Measurements from ENCODE around the gene DUSP3. TPM values are rescaled to one million over a fixed set of nuclear protein-coding genes. Genes with fewer than 3 reads are reported as not detected.

Gene DUSP3
- total and polyA plus RNA-seq, 10 of the 15 experiments (the other 5 are each of a cell fraction or from before 2014, with no cell fraction given) = 1.5 to 12.1 (median 3.8) TPM

DNA sequence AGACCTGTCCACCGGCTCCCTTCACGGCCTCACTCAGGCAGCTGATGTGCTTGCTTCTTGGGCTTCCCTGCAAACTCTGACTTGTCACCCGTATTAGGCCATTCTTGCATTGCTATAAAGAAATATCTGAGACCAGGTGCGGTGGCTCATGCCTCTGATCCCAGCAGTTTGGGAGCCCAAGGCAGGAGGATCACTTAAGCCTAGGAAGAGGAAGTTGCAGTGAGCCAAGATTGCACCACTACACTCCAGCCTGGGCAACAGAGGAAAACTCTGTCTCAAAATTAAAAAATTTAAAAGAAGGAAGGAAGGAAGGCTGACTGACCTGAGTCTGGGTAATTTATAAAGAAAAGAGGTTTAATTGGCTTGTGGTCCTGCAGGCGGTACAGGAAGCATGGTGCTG lies 37.1 kb downstream of the DUSP3 start:
- BruUV-seq (replicated peaks) = no TSS peak
- no peaks in the 10 kb centered on the region for H3K36me3 ChIP-seq (ENCODE audit: control insufficient read depth in 2 of 2, insufficient read depth in 2 of 2, low read length in 1 of 2)
- WGBS (ENCODE audit: insufficient coverage, insufficient replicate concordance, low lambda C conversion rate, missing lambda C conversion rate) = 28% methylated on average over 5 of the region's 5 CpGs
- DNase-seq (ENCODE audit: low read depth, low spot score) (no peak), FAIRE-seq (no peak), ATAC-seq (no peak)
- H3K79me2 ChIP-seq (ENCODE audit: control insufficient read depth, insufficient read depth, low read length) = no peaks in the 10 kb centered on the region
- no peak overlapping the region for H3K9ac ChIP-seq (ENCODE audit: control insufficient read depth, insufficient read depth, low read length)
- intact Hi-C loops (cut with micrococcal nuclease; ENCODE audit: unreplicated experiment) (no loop called here), in situ Hi-C loops (cut with MboI) (no loop called here)
- H3K4me2 ChIP-seq (ENCODE audit: control insufficient read depth, insufficient read depth) = no peak overlapping the region
- POLR2A ChIA-PET = no interaction called here
- CTCF ChIA-PET = interaction anchor here (0.6 to 0.8 kb wide), 2 partner anchors 18 to 31 kb away, joined by 3 read pairs; no protein-coding TSS in a partner anchor
- no peak overlapping the region for H2AFZ ChIP-seq (ENCODE audit: control insufficient read depth, low read depth, low read length)
- RAD21 ChIA-PET (ENCODE audit: unreplicated experiment) = no interaction called here
- H3K9me3 ChIP-seq (replicated peaks; ENCODE audit: control insufficient read depth, insufficient read depth, low read length) = no peaks in the 10 kb centered on the region; the same call in 2 of the 3 replicates
- no peak overlapping the region for H3K27ac ChIP-seq (ENCODE audit: control insufficient read depth, insufficient read depth)
- no peak overlapping the region for H3K4me3 ChIP-seq
- H3K4me1 ChIP-seq (ENCODE audit: control insufficient read depth, insufficient read depth, low read length) = no peaks in the 10 kb centered on the region
- no peaks in the 10 kb centered on the region for H4K20me1 ChIP-seq (ENCODE audit: control insufficient read depth, insufficient read depth)
- SMC1A ChIA-PET (ENCODE audit: uncharacterized antibody, unreplicated experiment) = no interaction called here
- peaks cover 3 to 5% of the 10 kb centered on the region in 2 experiments for H3K27me3 ChIP-seq (replicated peaks in 1 of 2; ENCODE audit: control insufficient read depth in 2 of 2, insufficient read depth in 2 of 2, low read length in 1 of 2)
- no peak for TF ChIP-seq USF1 (IDR thresholded peaks at IDR 0.05; ENCODE audit: borderline replicate concordance, extremely low read length, insufficient read depth, low read depth, low read length)
- no peak for TF ChIP-seq E4F1 (IDR thresholded peaks at IDR 0.05; ENCODE audit: borderline replicate concordance, partially characterized antibody)
- TF ChIP-seq, protein P1, sequence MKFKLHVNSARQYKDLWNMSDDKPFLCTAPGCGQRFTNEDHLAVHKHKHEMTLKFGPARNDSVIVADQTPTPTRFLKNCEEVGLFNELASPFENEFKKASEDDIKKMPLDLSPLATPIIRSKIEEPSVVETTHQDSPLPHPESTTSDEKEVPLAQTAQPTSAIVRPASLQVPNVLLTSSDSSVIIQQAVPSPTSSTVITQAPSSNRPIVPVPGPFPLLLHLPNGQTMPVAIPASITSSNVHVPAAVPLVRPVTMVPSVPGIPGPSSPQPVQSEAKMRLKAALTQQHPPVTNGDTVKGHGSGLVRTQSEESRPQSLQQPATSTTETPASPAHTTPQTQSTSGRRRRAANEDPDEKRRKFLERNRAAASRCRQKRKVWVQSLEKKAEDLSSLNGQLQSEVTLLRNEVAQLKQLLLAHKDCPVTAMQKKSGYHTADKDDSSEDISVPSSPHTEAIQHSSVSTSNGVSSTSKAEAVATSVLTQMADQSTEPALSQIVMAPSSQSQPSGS (IDR thresholded peaks at IDR 0.05; ENCODE audit: low read length) = no peak
- TF ChIP-seq LARP7 (IDR thresholded peaks at IDR 0.05) = no peak
- TF ChIP-seq NKRF (conservative IDR thresholded peaks at IDR 0.05) = no peak
- no peak for TF ChIP-seq IKZF2 (IDR thresholded peaks at IDR 0.05)
- TF ChIP-seq TARDBP (IDR thresholded peaks at IDR 0.05; ENCODE audit: borderline replicate concordance) = no peak
- TF ChIP-seq ZNF274 (IDR thresholded peaks at IDR 0.05; ENCODE audit: insufficient read depth, insufficient read length) = no peak
- TF ChIP-seq, protein P2, sequence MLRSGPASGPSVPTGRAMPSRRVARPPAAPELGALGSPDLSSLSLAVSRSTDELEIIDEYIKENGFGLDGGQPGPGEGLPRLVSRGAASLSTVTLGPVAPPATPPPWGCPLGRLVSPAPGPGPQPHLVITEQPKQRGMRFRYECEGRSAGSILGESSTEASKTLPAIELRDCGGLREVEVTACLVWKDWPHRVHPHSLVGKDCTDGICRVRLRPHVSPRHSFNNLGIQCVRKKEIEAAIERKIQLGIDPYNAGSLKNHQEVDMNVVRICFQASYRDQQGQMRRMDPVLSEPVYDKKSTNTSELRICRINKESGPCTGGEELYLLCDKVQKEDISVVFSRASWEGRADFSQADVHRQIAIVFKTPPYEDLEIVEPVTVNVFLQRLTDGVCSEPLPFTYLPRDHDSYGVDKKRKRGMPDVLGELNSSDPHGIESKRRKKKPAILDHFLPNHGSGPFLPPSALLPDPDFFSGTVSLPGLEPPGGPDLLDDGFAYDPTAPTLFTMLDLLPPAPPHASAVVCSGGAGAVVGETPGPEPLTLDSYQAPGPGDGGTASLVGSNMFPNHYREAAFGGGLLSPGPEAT (IDR thresholded peaks at IDR 0.05; ENCODE audit: low read depth) = no peak
- TF ChIP-seq EED (IDR thresholded peaks at IDR 0.05; ENCODE audit: low read depth) = no peak
- TF ChIP-seq HDGF (IDR thresholded peaks at IDR 0.05) = no peak
- TF ChIP-seq RBBP5 (conservative IDR thresholded peaks at IDR 0.05) = no peak
